GM18507 (cell line): ENCODE measurements around the gene LTB.
A peak's percentile ranks its signal among the peaks of the same experiment; 100 is the strongest.

Experiments
- DNase-seq: peaks from one replicate; pipeline ENCODE4 v3.0.0; 2011; ENCODE audit warnings: low read depth; ENCODE audit not compliant: insufficient read length; ENCODE audit errors: extremely low spot score
- FAIRE-seq: peaks from 2 replicates; lab custom pipeline; 2011; peaks lifted over from hg19 to GRCh38; lab: Jason Lieb, UNC

Gene LTB

GRCh38 chr6:31578184-31579118 lies 3.8 kb downstream of the LTB start:
- FAIRE-seq (peak; percentile 29), DNase-seq (no peak)

- DNase-seq (no peak), FAIRE-seq (no peak)
These were observed 4.7 kb downstream of the LTB start for GRCh38 chr6:31577579-31577966.

DNA sequence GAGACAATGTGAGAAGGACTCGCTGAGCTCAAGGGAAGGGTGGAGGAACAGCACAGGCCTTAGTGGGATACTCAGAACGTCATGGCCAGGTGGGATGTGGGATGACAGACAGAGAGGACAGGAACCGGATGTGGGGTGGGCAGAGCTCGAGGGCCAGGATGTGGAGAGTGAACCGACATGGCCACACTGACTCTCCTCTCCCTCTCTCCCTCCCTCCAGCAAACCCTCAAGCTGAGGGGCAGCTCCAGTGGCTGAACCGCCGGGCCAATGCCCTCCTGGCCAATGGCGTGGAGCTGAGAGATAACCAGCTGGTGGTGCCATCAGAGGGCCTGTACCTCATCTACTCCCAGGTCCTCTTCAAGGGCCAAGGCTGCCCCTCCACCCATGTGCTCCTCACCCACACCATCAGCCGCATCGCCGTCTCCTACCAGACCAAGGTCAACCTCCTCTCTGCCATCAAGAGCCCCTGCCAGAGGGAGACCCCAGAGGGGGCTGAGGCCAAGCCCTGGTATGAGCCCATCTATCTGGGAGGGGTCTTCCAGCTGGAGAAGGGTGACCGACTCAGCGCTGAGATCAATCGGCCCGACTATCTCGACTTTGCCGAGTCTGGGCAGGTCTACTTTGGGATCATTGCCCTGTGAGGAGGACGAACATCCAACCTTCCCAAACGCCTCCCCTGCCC lies 5.2 kb downstream of the LTB start:
- FAIRE-seq: peak; percentile 87

DNA sequence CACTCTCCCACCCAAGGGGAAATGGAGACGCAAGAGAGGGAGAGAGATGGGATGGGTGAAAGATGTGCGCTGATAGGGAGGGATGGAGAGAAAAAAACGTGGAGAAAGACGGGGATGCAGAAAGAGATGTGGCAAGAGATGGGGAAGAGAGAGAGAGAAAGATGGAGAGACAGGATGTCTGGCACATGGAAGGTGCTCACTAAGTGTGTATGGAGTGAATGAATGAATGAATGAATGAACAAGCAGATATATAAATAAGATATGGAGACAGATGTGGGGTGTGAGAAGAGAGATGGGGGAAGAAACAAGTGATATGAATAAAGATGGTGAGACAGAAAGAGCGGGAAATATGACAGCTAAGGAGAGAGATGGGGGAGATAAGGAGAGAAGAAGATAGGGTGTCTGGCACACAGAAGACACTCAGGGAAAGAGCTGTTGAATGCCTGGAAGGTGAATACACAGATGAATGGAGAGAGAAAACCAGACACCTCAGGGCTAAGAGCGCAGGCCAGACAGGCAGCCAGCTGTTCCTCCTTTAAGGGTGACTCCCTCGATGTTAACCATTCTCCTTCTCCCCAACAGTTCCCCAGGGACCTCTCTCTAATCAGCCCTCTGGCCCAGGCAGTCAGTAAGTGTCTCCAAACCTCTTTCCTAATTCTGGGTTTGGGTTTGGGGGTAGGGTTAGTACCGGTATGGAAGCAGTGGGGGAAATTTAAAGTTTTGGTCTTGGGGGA lies 6.1 kb downstream of the LTB start:
- DNase-seq: no peak
- FAIRE-seq: peak; percentile 82

More for the DNA sequence above, 5.2 kb downstream of the LTB start:
- DNase-seq: no peak

- FAIRE-seq (peak; percentile 99), DNase-seq (peak; percentile 66)
These were observed 6.8 kb downstream of the LTB start, which contains the start of gene TNF for GRCh38 chr6:31575335-31575901. Gene TNF (plus strand): TSS chr6:31575565. CDS start chr6:31575742, 177 bp downstream.

GRCh38 chr6:31574106-31575061 lies 7.8 kb downstream of the LTB start:
- peak; percentile 58 for FAIRE-seq
- no peak for DNase-seq

- DNase-seq (no peak), FAIRE-seq (no peak)
These were observed 8.8 kb downstream of the LTB start for GRCh38 chr6:31573239-31574105.

GRCh38 chr6:31572041-31572911 lies 9.9 kb downstream of the LTB start, which contains the start of gene LTA:
Gene LTA (plus strand): TSS chr6:31572289. CDS start chr6:31572743, 454 bp downstream.
- DNase-seq (no peak), FAIRE-seq (peak; percentile 95)

DNA sequence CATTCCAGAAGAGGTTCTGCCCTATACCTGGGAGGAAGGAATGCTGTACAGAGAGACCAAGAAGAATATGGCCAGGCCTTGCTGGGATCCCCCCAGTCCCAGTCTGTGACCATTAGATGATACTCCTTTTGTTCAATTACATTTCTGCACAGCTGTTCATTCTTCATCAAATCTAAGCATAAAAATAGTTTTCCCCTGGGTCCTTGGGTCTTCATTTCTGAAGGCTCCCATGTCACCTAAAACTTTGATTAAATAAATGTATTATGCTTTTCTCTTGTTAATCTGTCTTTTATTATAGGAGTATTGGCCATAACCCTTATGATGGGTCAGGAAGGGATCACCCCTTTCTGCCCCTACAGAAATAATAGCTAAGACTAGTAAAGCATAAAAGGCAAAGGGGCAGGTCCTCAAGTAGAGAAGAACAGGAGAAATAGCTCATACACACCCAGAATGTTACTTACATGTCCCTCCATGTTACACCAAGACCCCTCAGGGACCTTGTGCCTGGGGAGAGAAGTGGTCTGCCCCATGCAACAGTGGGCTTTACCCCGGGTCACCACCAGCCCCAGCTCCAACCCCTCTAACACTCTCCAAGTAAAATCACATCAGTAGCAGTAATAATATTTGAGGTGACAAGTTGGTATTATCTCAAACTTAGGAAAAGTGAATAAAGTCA lies 12.2 kb downstream of the LTB start:
- FAIRE-seq: peak; percentile 15
- no peak for DNase-seq

GRCh38 chr6:31568537-31568961 lies 13.7 kb downstream of the LTB start:
- DNase-seq: peak; percentile 57
- FAIRE-seq: peak; percentile 100

DNA sequence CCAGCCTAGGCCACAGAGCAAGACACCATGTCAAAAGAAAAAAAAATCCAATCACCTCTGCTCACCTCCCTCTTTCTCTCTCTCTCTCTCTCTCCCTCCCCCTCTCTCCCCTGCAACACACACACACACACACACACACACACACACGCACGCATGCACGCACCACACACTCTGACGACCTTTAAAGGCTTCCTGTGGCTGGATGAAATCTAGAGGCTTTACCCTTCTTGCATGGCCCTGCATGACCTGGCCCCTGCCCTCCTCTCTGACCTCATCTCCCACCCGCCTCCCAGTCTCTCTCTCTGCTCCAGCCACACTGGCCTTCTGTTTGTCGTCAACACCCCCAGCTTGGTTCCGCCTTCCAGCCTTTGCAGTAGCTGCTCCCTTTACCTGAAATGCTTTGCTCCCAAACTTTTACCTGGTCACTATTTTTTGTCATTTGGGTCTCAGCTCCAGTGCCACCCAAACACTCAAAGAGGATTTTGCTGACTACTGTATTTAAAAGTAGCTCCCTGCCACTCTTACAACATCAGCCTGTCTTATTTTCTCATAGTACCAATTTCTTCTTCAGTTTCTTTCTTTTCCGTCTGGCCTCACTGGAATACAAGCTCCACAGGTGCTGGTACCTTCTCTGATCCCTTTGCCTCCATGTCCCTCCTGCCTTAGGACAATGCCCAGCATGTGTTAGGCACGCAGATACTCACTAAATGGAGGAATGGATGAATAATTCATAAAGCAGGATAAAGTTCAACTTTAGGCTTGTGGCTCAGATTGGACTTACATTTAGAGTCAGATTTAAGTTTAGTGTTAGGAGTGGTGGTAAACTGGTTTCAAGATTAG lies 14.5 kb downstream of the LTB start:
- no peak for DNase-seq
- FAIRE-seq: no peak

DNA sequence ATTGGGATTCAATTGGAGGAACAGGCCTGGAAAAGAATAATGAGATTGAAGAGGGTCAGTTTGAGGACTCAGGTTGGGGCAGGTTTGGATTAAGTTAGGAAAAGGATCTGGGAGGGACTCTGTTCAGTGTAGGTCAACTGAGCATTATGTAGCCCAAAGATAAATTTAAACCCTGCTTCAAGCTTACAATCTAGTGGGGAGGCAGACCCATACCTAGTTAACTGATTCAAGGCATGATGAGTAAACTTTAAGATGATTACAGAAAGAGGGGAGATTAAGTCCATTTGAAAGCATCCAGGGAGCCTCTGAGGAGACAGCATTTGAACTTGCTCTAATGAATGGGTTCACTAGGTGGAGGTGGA lies 21.5 kb downstream of the LTB start:
- FAIRE-seq (no peak), DNase-seq (no peak)

- DNase-seq (no peak), FAIRE-seq (peak; percentile 98)
These were observed 22.1 kb downstream of the LTB start for GRCh38 chr6:31559958-31560696.

- FAIRE-seq (no peak), DNase-seq (no peak)
These were observed 22.6 kb downstream of the LTB start for GRCh38 chr6:31559606-31559957.
